Measurements from ENCODE around the gene PHLPP1.

DNA sequence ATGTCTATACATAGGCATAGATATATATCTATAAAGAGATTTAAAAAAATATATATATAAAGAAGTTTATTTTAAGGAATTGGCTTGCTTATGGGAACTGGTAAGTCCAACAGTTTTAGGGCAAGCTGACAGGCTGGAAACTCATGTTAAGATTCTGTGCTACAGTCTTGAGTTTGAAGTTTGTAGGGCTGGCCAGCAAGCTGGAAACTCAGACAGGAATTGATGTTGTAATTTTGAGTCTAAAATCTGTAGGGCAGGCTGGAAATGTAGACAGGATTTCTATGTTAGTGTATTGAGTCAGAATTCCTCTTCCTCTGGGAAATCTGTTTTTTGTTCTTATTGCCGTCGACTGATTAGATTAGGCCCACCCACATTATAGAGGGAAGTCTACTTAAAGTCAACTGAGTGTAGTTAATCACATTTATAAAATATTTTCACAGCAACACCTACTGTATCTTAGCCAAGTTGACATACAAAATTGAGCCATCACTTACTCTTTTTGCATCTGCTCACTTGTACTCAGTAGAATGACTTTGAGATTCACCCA, 60.8 kb downstream of the PHLPP1 start:
- TF ChIP-seq, protein P1, sequence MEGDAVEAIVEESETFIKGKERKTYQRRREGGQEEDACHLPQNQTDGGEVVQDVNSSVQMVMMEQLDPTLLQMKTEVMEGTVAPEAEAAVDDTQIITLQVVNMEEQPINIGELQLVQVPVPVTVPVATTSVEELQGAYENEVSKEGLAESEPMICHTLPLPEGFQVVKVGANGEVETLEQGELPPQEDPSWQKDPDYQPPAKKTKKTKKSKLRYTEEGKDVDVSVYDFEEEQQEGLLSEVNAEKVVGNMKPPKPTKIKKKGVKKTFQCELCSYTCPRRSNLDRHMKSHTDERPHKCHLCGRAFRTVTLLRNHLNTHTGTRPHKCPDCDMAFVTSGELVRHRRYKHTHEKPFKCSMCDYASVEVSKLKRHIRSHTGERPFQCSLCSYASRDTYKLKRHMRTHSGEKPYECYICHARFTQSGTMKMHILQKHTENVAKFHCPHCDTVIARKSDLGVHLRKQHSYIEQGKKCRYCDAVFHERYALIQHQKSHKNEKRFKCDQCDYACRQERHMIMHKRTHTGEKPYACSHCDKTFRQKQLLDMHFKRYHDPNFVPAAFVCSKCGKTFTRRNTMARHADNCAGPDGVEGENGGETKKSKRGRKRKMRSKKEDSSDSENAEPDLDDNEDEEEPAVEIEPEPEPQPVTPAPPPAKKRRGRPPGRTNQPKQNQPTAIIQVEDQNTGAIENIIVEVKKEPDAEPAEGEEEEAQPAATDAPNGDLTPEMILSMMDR (conservative IDR thresholded peaks at IDR 0.05; ENCODE audit: low read depth, low read length), result no peak
- TF ChIP-seq EZH2 (IDR thresholded peaks at IDR 0.05; ENCODE audit: low read length, unreplicated experiment), result no peak
- no peak for TF ChIP-seq EZH2phosphoT487 (IDR thresholded peaks at IDR 0.05; ENCODE audit: borderline replicate concordance, low read length)

Data from PC-3 (cell line).